ENCODE measurements around the gene PCDHB4. TPM values are rescaled to one million over a fixed set of nuclear protein-coding genes. Genes with fewer than 3 reads are reported as not detected.
"Not testable (repeated sequence)": the region's sequence is repeated elsewhere in the genome, so short reads cannot be mapped to it uniquely, and the experiment has no call there.

Gene PCDHB4
- total RNA-seq, 1 experiment from 2014 or later: 0.44 TPM

DNA sequence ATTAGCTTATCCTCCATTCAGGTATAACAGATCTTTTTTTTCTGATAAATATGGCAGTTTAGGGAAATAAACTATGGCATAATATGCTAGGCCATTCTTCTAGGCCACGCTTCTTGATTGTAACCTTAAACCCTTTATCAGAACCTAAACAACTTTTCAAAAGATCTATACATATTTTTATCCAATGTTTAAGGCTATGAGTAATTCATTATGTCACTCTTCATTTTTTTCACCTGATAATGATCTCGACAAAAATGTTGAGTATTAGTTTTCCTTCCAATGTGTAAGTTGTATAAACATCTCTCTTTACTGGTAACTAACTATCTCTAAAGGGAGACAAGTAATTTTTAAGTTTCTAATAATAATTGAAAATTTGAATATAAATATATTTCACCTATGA is 2.4 kb upstream of the PCDHB4 start:
- H3K9me3 Mint-ChIP-seq (ENCODE audit: unreplicated experiment): peaks cover 38% of the 10 kb centered on the region
- POLR2A ChIA-PET: no interaction called here
- no peaks in the 10 kb centered on the region for H3K27me3 Mint-ChIP-seq (ENCODE audit: insufficient read depth, unreplicated experiment)
- TF ChIP-seq, protein P1, sequence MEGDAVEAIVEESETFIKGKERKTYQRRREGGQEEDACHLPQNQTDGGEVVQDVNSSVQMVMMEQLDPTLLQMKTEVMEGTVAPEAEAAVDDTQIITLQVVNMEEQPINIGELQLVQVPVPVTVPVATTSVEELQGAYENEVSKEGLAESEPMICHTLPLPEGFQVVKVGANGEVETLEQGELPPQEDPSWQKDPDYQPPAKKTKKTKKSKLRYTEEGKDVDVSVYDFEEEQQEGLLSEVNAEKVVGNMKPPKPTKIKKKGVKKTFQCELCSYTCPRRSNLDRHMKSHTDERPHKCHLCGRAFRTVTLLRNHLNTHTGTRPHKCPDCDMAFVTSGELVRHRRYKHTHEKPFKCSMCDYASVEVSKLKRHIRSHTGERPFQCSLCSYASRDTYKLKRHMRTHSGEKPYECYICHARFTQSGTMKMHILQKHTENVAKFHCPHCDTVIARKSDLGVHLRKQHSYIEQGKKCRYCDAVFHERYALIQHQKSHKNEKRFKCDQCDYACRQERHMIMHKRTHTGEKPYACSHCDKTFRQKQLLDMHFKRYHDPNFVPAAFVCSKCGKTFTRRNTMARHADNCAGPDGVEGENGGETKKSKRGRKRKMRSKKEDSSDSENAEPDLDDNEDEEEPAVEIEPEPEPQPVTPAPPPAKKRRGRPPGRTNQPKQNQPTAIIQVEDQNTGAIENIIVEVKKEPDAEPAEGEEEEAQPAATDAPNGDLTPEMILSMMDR (IDR thresholded peaks at IDR 0.05; ENCODE audit: unreplicated experiment): no peak
- no peak overlapping the region for H3K27ac Mint-ChIP-seq (ENCODE audit: low read depth, unreplicated experiment)
- CTCF ChIA-PET: no interaction called here
- H3K4me3 Mint-ChIP-seq (ENCODE audit: unreplicated experiment): no peak overlapping the region
- no peak for DNase-seq (ENCODE audit: unreplicated experiment)
- H3K4me1 Mint-ChIP-seq (ENCODE audit: insufficient read depth, unreplicated experiment): no peaks in the 10 kb centered on the region
- no TSS peak for BruUV-seq (replicated peaks)
- intact Hi-C loops (cut with micrococcal nuclease): no loop called here
- H3K36me3 Mint-ChIP-seq (ENCODE audit: insufficient read depth, unreplicated experiment): peaks cover 14% of the 10 kb centered on the region

- no peak overlapping the region for H3K27ac Mint-ChIP-seq (ENCODE audit: low read depth, unreplicated experiment)
- CTCF ChIA-PET: interaction anchor here (0.7 to 1.7 kb wide), 4 partner anchors 13 to 248 kb away, joined by 3 to 4 read pairs (median 3); partner anchors contain the start of genes PCDHB10 and PCDHB5
- H3K36me3 Mint-ChIP-seq (ENCODE audit: insufficient read depth, unreplicated experiment): peaks cover 9% of the 10 kb centered on the region
- H3K4me3 Mint-ChIP-seq (ENCODE audit: unreplicated experiment): no peak overlapping the region
- BruUV-seq (replicated peaks): no TSS peak
- no peaks in the 10 kb centered on the region for H3K27me3 Mint-ChIP-seq (ENCODE audit: insufficient read depth, unreplicated experiment)
- TF ChIP-seq, protein P1 (IDR thresholded peaks at IDR 0.05; ENCODE audit: unreplicated experiment): no peak
- H3K4me1 Mint-ChIP-seq (ENCODE audit: insufficient read depth, unreplicated experiment): no peaks in the 10 kb centered on the region
- POLR2A ChIA-PET: no interaction called here
- H3K9me3 Mint-ChIP-seq (ENCODE audit: unreplicated experiment): peaks cover 10% of the 10 kb centered on the region
- no peak for DNase-seq (ENCODE audit: unreplicated experiment)
- intact Hi-C loops (cut with micrococcal nuclease): no loop called here
Measured at GRCh38 chr5:141121985-141122384, 367 bp downstream of the PCDHB4 start.

GRCh38 chr5:141123396-141124135 is 1.9 kb downstream of the PCDHB4 start:
- H3K27ac Mint-ChIP-seq (ENCODE audit: low read depth, unreplicated experiment): not testable (repeated sequence)

DNA sequence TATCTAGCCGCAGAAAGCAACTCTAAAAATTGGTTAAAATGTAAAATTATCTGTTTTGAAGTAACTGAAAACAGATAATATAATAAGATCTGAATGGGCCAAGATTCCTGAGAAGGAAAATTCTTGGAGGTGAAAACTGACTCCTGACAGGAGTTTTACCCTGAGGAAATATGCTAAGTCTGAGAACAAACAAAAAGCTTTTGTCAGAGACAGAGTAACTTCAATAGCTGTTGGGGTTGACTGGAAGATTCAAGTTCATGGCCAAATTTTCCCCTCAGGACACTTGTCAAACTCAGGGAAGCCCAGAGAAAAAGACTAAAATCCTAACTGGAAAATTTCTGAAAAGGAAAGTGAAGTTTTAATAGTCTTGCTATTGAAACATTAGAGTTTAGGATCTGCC is 5.7 kb downstream of the PCDHB4 start:
- intact Hi-C loops (cut with micrococcal nuclease): no loop called here
- H3K4me3 Mint-ChIP-seq (ENCODE audit: unreplicated experiment): no peak overlapping the region
- no peak for DNase-seq (ENCODE audit: unreplicated experiment)
- BruUV-seq (replicated peaks): no TSS peak
- H3K36me3 Mint-ChIP-seq (ENCODE audit: insufficient read depth, unreplicated experiment): peaks cover 6% of the 10 kb centered on the region
- H3K4me1 Mint-ChIP-seq (ENCODE audit: insufficient read depth, unreplicated experiment): no peaks in the 10 kb centered on the region
- no peaks in the 10 kb centered on the region for H3K27me3 Mint-ChIP-seq (ENCODE audit: insufficient read depth, unreplicated experiment)
- ChIA-PET POLR2A (interaction anchor here (0.6 kb wide), 1 partner anchor 243 kb away, joined by 3 read pairs; the partner anchor contains the start of gene PCDHGB3), CTCF (interaction anchor here (2.1 kb wide), 1 partner anchor 437 kb away, joined by 7 read pairs; no protein-coding TSS in a partner anchor)
- TF ChIP-seq, protein P1 (IDR thresholded peaks at IDR 0.05; ENCODE audit: unreplicated experiment): no peak
- no peak overlapping the region for H3K27ac Mint-ChIP-seq (ENCODE audit: low read depth, unreplicated experiment)
- peaks cover 7% of the 10 kb centered on the region for H3K9me3 Mint-ChIP-seq (ENCODE audit: unreplicated experiment)

More at GRCh38 chr5:141123396-141124135, 1.9 kb downstream of the PCDHB4 start:
- intact Hi-C loops (cut with micrococcal nuclease); POLR2A ChIA-PET; H3K4me1 Mint-ChIP-seq (ENCODE audit: insufficient read depth, unreplicated experiment); DNase-seq (ENCODE audit: unreplicated experiment); H3K4me3 Mint-ChIP-seq (ENCODE audit: unreplicated experiment); BruUV-seq (replicated peaks); H3K27me3 Mint-ChIP-seq (ENCODE audit: insufficient read depth, unreplicated experiment); H3K36me3 Mint-ChIP-seq (ENCODE audit: insufficient read depth, unreplicated experiment); H3K9me3 Mint-ChIP-seq (ENCODE audit: unreplicated experiment): not testable (repeated sequence)
- CTCF ChIA-PET: interaction anchor here (1.1 to 1.3 kb wide), 2 partner anchors 250 to 316 kb away, joined by 3 to 5 read pairs; no protein-coding TSS in a partner anchor

Measured in MCF 10A (cell line).